Endometrium (tissue), 2 donors: Measurements from ENCODE around the gene FGFRL1.

Experiments
- FAIRE-seq: peaks from 2 replicates; lab custom pipeline; 2012; peaks lifted over from hg19 to GRCh38; lab: Jason Lieb, UNC
- donor health status: control.
- donor health status: control.

The FGFRL1 gene

DNA sequence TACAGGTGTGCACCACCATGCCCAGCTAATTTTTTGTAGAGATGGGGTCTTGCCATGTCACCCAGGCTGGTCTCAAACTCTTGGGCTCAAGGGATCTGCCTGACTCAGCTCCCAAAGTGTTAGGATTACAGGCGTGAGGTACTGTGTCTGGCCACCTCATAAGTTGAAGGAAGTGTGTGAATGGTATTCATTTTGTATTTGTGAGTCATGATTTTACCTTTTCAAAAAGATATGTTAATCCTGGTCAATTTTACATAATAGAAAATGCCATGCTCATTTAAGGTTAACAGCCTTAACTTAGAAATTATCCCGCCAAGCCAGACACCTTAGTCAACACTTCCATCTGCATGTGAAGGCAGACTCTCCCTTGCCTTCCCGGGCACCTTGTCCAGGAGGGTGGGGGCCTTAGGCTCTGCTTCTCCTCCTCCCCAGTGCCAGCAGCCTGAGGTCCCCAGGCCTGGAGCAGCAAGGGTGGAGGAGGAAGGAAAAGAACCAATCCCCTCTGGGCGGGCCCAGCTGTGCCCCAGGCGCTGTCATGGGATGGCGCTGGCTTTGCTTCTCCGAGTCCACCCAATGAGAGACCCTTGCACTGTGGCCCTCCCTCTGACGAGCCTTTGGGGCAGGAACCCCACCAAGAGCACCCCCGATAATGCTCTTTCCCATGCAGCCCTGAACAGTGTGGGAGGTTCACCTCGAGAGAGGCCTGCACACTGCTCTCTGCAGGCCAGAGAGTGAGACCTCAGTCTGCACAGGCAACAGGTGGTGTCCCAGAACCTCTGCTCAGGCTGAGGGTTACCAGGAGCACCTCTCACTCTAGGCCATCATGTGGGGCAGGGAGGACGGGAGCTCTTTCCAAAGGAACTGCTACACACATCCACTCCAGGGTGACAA, 64.6 kb downstream of the FGFRL1 start:
- no peak for FAIRE-seq
